Keratinocyte (primary cell): ENCODE results near the gene PKNOX2. TPM values are rescaled to one million over a fixed set of nuclear protein-coding genes. Genes with fewer than 3 reads are reported as not detected.

Source experiments
- DNase-seq: peaks from one replicate; pipeline ENCODE4 v3.0.0-alpha.2; 2011; ENCODE audit warnings: low read depth, missing footprints, low spot score
- FAIRE-seq: peaks from 2 replicates; lab custom pipeline; 2011; peaks lifted over from hg19 to GRCh38; lab: Jason Lieb, UNC
- H2AFZ ChIP-seq: 2 replicates; pipeline ENCODE4 v1.6.0; 2012; ENCODE audit warnings: low read length, control low read depth, inconsistent platforms; ENCODE audit not compliant: control insufficient read depth
- H3K27ac ChIP-seq: 2 replicates; pipeline ENCODE4 v1.5.1; 2011; ENCODE audit warnings: low read length; ENCODE audit not compliant: control insufficient read depth, insufficient read depth
- H3K27me3 ChIP-seq: 3 replicates; pipeline ENCODE4 v1.6.0; 2011; ENCODE audit warnings: low read length; ENCODE audit not compliant: control insufficient read depth, insufficient read depth; ENCODE audit errors: extremely low read depth
- H3K36me3 ChIP-seq, 2 experiments: 2 replicates in 1 of 2; 3 replicates in 1 of 2; pipeline ENCODE4 v1.5.1; 2011; ENCODE audit warnings: low read length in 2 of 2, mild to moderate bottlenecking in 1 of 2; ENCODE audit not compliant: control insufficient read depth in 2 of 2, insufficient read depth in 2 of 2; ENCODE audit errors: extremely low read depth in 1 of 2
- H3K4me1 ChIP-seq: 3 replicates; pipeline ENCODE4 v1.5.1; 2011; ENCODE audit warnings: low read length; ENCODE audit not compliant: control insufficient read depth, insufficient read depth; ENCODE audit errors: extremely low read depth
- H3K4me2 ChIP-seq: 3 replicates; pipeline ENCODE4 v1.6.0; 2011; ENCODE audit warnings: low read depth, low read length; ENCODE audit not compliant: control insufficient read depth, insufficient read depth; ENCODE audit errors: extremely low read depth
- H3K4me3 ChIP-seq, 3 experiments: fragments of 200-600 bp in 1 of 3; sonication (generic) in 1 of 3; 2 replicates in 2 of 3; 3 replicates in 1 of 3; pipeline ENCODE4 v1.5.1; 2011 to 2016; ENCODE audit warnings: low read length in 3 of 3, mild to moderate bottlenecking in 3 of 3, control low read depth in 2 of 3, inconsistent platforms in 1 of 3, low read depth in 1 of 3, mixed read lengths in 1 of 3, mixed run types in 1 of 3, moderate library complexity in 1 of 3; ENCODE audit not compliant: control insufficient read depth in 2 of 3, insufficient read depth in 2 of 3; ENCODE audit errors: extremely low read depth in 1 of 3
- H3K79me2 ChIP-seq: 2 replicates; pipeline ENCODE4 v1.6.0; 2012; ENCODE audit warnings: low read length; ENCODE audit not compliant: control insufficient read depth, insufficient read depth
- H3K9ac ChIP-seq: 3 replicates; pipeline ENCODE4 v1.6.0; 2011; ENCODE audit warnings: low read length; ENCODE audit not compliant: control insufficient read depth, insufficient read depth; ENCODE audit errors: extremely low read depth
- H3K9me1 ChIP-seq: 3 replicates; pipeline ENCODE4 v1.6.0; 2011; ENCODE audit warnings: low read length; ENCODE audit not compliant: control insufficient read depth, insufficient read depth; ENCODE audit errors: extremely low read depth
- H3K9me3 ChIP-seq: 2 replicates; pipeline ENCODE4 v1.5.1; 2012; ENCODE audit warnings: low read depth, low read length; ENCODE audit not compliant: control insufficient read depth
- H4K20me1 ChIP-seq: 3 replicates; pipeline ENCODE4 v1.6.0; 2011; ENCODE audit warnings: low read length; ENCODE audit not compliant: control insufficient read depth, insufficient read depth; ENCODE audit errors: extremely low read depth
- EZH2 ChIP-seq: IDR thresholded peaks from one replicate; pipeline ENCODE4 v1.6.1; 2012; ENCODE audit warnings: inconsistent platforms, mild to moderate bottlenecking, low read length, moderate library complexity
- dilution Hi-C: fragments of 300-500 bp; cut with MboI; formaldehyde crosslinking; loops from one replicate; pipeline ENCODE4 v1.7.0; 2020; ENCODE audit warnings: low sequenced_read_pairs; ENCODE audit not compliant: extremely low pct_ligation_motif_present
- polyA plus RNA-seq, 5 experiments: library from polyadenylated mRNA; depleted of rRNA in 3 of 5; stranded (reverse) in 3 of 5; stranded (forward) in 1 of 5; unstranded in 1 of 5; fragments of >200 nt; gene quantifications; 1 replicate in 1 of 5; 2 replicates in 3 of 5; 3 replicates in 1 of 5; pipeline versions ENCODE4 v1.2.1 to v1.2.3, GENCODE V29; 2011 to 2012; ENCODE audit warnings: missing spikeins in 2 of 5, low read depth in 1 of 5, low replicate concordance in 1 of 5
- TF ChIP-seq, protein P1 (sequence below), 3 experiments: IDR thresholded peaks in 1 of 3; conservative IDR thresholded peaks in 1 of 3; optimal IDR thresholded peaks in 1 of 3; 2 replicates in 2 of 3; 3 replicates in 1 of 3; pipeline versions ENCODE3 to v1.5.1; 2011; ENCODE audit warnings: low read length in 3 of 3, mild to moderate bottlenecking in 3 of 3, moderate library complexity in 2 of 3, control low read depth in 1 of 3, inconsistent platforms in 1 of 3; ENCODE audit not compliant: insufficient read depth in 2 of 3; ENCODE audit errors: extremely low read depth in 1 of 3

The PKNOX2 gene
- polyA plus RNA-seq, 1 donor (not counting 4 experiments of a cell fraction or from before 2014, with no cell fraction given), result 0.05 TPM

DNA sequence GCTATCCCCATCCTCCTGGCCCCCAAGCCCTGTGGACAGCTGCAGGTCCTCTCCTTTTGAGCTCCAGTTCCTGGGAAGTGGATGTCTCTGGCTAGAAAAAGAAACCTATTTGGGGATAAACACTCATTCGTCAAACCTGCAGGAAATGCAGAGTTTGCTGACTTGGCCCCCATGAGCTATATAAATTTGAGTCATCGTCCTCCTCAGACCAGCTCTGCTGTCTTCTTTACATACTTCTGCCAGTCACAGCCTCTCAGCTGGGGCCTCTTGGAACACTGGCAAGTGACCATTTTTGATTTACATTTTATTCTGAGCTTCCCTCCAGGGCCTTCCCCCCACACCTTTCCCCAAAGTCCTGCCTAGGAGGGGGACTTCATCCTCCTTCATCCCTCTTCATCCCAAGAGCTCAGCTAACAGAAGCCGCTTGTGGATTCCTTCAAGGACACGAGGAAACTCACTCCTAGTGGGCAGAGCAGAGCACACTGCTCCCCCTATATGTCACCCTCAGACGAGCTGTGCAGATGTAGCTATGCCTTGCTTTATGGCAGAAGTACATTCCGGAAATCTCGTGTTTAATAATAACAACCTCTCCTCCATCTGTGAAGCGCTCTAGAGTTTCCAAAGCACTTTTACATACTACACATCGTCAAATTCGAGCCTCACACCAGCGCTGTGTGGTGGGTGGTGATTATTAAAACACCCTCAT lies 199.7 kb downstream of the PKNOX2 start:
- Histone ChIP-seq H3K79me2 (no peaks in the 10 kb centered on the region), H3K4me3 (no peak overlapping the region), H4K20me1 (no peaks in the 10 kb centered on the region), H3K9me3 (no peaks in the 10 kb centered on the region), H3K27ac (no peak overlapping the region), H3K9ac (no peak overlapping the region), H3K9me1 (no peaks in the 10 kb centered on the region), H2AFZ (peak overlapping the region; percentile 29), H3K27me3 (no peaks in the 10 kb centered on the region), H3K4me2 (peak overlapping the region; percentile 50), H3K4me1 (peaks cover 19% of the 10 kb centered on the region), H3K36me3 (no peaks in the 10 kb centered on the region)
- FAIRE-seq, result peak; percentile 32
- dilution Hi-C loops, result no loop called here
- no peak for TF ChIP-seq EZH2
- TF ChIP-seq, protein P1, sequence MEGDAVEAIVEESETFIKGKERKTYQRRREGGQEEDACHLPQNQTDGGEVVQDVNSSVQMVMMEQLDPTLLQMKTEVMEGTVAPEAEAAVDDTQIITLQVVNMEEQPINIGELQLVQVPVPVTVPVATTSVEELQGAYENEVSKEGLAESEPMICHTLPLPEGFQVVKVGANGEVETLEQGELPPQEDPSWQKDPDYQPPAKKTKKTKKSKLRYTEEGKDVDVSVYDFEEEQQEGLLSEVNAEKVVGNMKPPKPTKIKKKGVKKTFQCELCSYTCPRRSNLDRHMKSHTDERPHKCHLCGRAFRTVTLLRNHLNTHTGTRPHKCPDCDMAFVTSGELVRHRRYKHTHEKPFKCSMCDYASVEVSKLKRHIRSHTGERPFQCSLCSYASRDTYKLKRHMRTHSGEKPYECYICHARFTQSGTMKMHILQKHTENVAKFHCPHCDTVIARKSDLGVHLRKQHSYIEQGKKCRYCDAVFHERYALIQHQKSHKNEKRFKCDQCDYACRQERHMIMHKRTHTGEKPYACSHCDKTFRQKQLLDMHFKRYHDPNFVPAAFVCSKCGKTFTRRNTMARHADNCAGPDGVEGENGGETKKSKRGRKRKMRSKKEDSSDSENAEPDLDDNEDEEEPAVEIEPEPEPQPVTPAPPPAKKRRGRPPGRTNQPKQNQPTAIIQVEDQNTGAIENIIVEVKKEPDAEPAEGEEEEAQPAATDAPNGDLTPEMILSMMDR (optimal IDR thresholded peaks at IDR 0.05 in 1 of 3, IDR thresholded peaks at IDR 0.05 in 1 of 3, conservative IDR thresholded peaks at IDR 0.05 in 1 of 3; ENCODE audit: extremely low read depth in 1 of 3, insufficient read depth in 2 of 3, low read length in 3 of 3), result peak in 1 of 3 experiments; percentile 11
- DNase-seq, result no peak

DNA sequence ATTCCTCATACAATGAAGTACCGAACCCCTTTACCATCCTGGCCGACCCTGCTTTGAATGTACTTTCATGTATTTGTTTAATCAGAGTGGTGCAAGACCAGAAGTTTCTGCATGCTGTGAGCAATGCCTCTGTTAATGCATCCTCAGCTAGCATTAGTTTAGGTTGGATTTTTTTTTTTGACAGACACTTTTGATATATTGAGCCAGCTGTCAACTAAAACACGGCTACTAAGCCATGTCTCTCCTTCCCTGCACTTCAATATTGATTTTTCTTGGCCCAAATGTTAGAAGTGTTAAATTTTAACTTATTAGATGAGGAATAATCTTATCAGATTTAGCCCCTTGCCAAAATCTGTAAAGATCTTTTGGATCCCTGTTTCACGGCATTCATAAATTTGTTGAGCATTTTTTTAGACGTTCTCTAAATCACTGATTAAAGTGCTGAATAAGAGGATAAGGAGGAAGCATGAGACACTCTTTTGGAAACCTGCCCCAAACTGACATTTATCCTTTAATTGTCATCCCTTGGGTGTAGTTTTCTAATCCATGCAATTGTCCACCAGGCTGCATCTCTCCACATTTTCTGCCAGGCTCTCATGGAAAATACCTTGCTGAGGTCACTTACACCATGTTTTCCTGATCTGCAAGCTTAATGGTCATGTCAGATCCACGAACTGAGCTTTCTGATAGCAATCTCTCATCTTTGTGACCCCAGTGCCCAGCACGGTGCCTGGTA lies 200.8 kb downstream of the PKNOX2 start:
- H3K27ac ChIP-seq, result no peak overlapping the region
- DNase-seq (no peak), FAIRE-seq (no peak)
- H3K9ac ChIP-seq, result no peak overlapping the region
- peaks cover 19% of the 10 kb centered on the region for H3K4me1 ChIP-seq
- dilution Hi-C loops, result no loop called here
- H2AFZ ChIP-seq, result no peak overlapping the region
- no peaks in the 10 kb centered on the region for H3K36me3 ChIP-seq
- no peaks in the 10 kb centered on the region for H3K9me3 ChIP-seq
- TF ChIP-seq, protein P1 (optimal IDR thresholded peaks at IDR 0.05 in 1 of 3, IDR thresholded peaks at IDR 0.05 in 1 of 3, conservative IDR thresholded peaks at IDR 0.05 in 1 of 3; ENCODE audit: extremely low read depth in 1 of 3, insufficient read depth in 2 of 3, low read length in 3 of 3), result no peak
- no peak for TF ChIP-seq EZH2
- no peaks in the 10 kb centered on the region for H3K27me3 ChIP-seq
- no peaks in the 10 kb centered on the region for H3K9me1 ChIP-seq
- no peak overlapping the region for H3K4me2 ChIP-seq
- no peaks in the 10 kb centered on the region for H3K79me2 ChIP-seq
- no peak overlapping the region for H3K4me3 ChIP-seq
- no peaks in the 10 kb centered on the region for H4K20me1 ChIP-seq
